Suprapubic skin (tissue), 3 donors: ENCODE measurements around the gene INAVA.

Experiments used
- EP300 ChIP-seq: sonication (generic); formaldehyde crosslinking; IDR thresholded peaks from one replicate; pipeline ENCODE4 v1.6.1; 2017; ENCODE audit warnings: antibody characterized with exemption
- TF ChIP-seq, protein P1 (sequence below), 2 donors: fragments of 200-600 bp in 1 of 2; fragments of 450-650 bp in 1 of 2; sonication (generic) in 1 of 2; IDR thresholded peaks; one replicate each; pipeline ENCODE4 v1.5.1; 2016 to 2019; ENCODE audit warnings: antibody characterized with exemption in 2 of 2, mild to moderate bottlenecking in 1 of 2, moderate library complexity in 1 of 2

- TF ChIP-seq EP300: no peak
- TF ChIP-seq, protein P1, sequence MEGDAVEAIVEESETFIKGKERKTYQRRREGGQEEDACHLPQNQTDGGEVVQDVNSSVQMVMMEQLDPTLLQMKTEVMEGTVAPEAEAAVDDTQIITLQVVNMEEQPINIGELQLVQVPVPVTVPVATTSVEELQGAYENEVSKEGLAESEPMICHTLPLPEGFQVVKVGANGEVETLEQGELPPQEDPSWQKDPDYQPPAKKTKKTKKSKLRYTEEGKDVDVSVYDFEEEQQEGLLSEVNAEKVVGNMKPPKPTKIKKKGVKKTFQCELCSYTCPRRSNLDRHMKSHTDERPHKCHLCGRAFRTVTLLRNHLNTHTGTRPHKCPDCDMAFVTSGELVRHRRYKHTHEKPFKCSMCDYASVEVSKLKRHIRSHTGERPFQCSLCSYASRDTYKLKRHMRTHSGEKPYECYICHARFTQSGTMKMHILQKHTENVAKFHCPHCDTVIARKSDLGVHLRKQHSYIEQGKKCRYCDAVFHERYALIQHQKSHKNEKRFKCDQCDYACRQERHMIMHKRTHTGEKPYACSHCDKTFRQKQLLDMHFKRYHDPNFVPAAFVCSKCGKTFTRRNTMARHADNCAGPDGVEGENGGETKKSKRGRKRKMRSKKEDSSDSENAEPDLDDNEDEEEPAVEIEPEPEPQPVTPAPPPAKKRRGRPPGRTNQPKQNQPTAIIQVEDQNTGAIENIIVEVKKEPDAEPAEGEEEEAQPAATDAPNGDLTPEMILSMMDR (IDR thresholded peaks at IDR 0.05): no peak
These were observed 5.1 kb upstream of the INAVA start for GRCh38 chr1:200889571-200889970.
